Measurements from ENCODE around the gene UBL7. TPM values are rescaled to one million over a fixed set of nuclear protein-coding genes. Genes with fewer than 3 reads are reported as not detected.

The UBL7 gene
- total RNA-seq, 4 donors from 2014 or later: 47.9 to 60.0 (median 52.0) TPM

DNA sequence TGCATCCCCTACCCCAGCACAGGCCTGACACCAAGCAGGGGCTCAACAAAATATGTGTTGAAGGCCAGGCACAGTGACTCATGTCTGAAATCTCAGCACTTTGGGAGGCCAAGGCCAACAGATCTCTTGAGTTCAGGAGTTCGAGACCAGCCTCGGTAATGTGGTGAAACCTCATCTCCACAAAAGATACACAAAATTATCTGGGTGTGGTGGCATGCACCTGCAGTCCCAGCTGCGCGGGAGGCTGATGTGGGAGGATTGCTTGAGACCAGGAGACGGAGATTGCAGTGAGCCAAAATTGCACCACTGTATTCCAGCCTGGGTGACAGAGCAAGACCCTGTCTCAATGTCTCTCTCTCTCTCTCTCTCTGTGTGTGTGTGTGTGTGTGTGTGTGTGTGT lies 62.8 kb downstream of the UBL7 start:
- Histone ChIP-seq H3K36me3 (no peaks in the 10 kb centered on the region), H3K27me3 (peaks cover 23% of the 10 kb centered on the region), H3K27ac (no peak overlapping the region), H3K4me3 (no peak overlapping the region), H3K9me3 (no peaks in the 10 kb centered on the region), H3K4me1 (no peaks in the 10 kb centered on the region)
- no peak for ATAC-seq
- TF ChIP-seq POLR2AphosphoS5 (IDR thresholded peaks at IDR 0.05): no peak
- no peak for TF ChIP-seq EP300 (IDR thresholded peaks at IDR 0.05)
- WGBS, 2 donors (ENCODE audit: low coverage in 1 of 2): 100% methylated on average over 1 to 2 of the region's 5 CpGs

DNA sequence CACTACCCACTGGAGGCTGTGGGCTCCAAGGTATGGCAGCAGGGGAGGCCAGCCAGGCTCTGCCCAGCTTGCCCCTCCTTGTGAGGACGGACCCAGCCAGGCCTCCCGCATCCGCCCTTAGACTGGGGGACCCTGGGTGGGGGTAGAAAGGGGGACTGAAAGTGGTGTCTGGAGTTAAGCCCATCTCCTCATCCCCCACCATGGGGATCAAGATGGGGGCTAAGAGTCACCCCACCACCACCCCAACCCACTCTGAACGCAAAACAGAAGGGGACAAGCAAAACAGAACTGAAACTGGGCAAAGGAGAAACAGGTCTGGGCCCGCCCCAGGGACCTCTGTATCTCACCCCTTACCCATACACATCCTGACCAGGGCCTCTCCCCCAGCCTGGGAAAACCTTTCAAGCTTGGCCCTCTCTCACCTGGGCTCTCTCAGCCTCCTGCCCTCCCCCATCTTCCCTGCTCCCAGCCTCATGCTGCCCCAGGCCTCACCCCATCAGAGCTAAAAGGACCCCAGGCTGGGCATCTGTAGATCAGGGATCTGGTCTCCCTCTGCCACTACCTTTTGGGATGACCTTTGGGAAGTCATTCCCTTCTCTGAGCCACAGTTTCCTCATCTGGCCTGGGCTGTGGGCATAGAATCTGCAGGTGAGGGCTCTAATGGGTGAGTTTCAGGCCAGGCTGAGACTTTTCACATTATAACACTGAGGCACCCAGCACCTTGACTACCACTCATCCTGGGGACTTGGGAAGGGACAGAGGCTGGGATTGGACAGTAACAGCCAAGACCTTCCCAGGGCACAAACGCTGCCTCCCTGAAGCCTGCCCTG lies 63.5 kb downstream of the UBL7 start:
- no peak overlapping the region for H3K4me3 ChIP-seq
- H3K27ac ChIP-seq: no peak overlapping the region
- no peak for TF ChIP-seq POLR2AphosphoS5 (IDR thresholded peaks at IDR 0.05)
- TF ChIP-seq, protein P1, sequence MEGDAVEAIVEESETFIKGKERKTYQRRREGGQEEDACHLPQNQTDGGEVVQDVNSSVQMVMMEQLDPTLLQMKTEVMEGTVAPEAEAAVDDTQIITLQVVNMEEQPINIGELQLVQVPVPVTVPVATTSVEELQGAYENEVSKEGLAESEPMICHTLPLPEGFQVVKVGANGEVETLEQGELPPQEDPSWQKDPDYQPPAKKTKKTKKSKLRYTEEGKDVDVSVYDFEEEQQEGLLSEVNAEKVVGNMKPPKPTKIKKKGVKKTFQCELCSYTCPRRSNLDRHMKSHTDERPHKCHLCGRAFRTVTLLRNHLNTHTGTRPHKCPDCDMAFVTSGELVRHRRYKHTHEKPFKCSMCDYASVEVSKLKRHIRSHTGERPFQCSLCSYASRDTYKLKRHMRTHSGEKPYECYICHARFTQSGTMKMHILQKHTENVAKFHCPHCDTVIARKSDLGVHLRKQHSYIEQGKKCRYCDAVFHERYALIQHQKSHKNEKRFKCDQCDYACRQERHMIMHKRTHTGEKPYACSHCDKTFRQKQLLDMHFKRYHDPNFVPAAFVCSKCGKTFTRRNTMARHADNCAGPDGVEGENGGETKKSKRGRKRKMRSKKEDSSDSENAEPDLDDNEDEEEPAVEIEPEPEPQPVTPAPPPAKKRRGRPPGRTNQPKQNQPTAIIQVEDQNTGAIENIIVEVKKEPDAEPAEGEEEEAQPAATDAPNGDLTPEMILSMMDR (IDR thresholded peaks at IDR 0.05): no peak
- TF ChIP-seq POLR2A (IDR thresholded peaks at IDR 0.05): no peak
- no peak for TF ChIP-seq EP300 (IDR thresholded peaks at IDR 0.05)
- no peaks in the 10 kb centered on the region for H3K36me3 ChIP-seq
- peaks cover 16% of the 10 kb centered on the region for H3K27me3 ChIP-seq
- no peaks in the 10 kb centered on the region for H3K9me3 ChIP-seq
- WGBS, 2 donors (ENCODE audit: low coverage in 1 of 2): 86 to 100% methylated on average over 1 to 2 of the region's 6 CpGs
- ATAC-seq: no peak
- no peaks in the 10 kb centered on the region for H3K4me1 ChIP-seq

DNA sequence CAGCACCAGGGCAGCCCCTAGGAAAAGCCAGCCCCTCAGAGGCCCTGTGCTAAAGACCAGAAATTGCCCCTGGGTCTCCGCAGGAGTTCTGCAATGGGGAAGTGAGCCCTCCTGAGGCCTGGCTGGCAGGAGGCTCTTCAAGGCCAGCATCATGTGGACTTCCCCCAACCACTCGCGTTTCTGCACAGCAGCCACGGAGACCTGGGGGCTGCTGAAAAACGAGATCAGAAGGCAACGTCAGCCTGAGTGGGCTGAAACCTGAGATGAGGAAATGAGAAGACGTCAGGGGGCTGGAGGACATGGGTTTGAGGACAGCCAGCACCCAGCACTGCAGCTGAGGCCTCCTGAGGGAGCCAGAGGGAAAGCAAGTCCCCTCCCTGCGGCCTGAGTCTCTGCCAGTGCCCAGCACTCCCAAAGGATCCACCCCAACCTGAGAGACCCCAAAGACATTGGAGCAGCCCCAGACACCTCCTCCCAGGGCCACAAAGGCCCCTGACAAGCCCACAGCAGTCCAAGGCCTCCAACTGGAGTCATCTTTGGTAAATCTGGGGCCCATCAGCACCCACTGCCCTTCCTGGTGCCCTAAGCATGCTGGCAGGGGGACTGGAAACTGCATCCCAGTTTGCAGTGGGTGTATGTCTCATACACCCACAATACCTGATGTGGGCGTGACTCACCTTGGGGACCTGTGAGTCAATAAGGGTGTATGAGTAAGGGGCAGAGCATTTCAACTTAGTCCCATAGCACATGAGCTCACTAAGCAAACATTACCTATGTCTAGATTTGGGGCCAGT lies 64.3 kb downstream of the UBL7 start:
- TF ChIP-seq POLR2AphosphoS5 (IDR thresholded peaks at IDR 0.05) (no peak), EP300 (IDR thresholded peaks at IDR 0.05) (no peak), POLR2A (IDR thresholded peaks at IDR 0.05) (no peak)
- TF ChIP-seq, protein P1 (IDR thresholded peaks at IDR 0.05): no peak
- ATAC-seq: no peak
- no peaks in the 10 kb centered on the region for H3K36me3 ChIP-seq
- H3K27me3 ChIP-seq: peaks cover 8% of the 10 kb centered on the region
- no peaks in the 10 kb centered on the region for H3K9me3 ChIP-seq
- H3K4me1 ChIP-seq: no peaks in the 10 kb centered on the region
- H3K4me3 ChIP-seq: no peak overlapping the region
- H3K27ac ChIP-seq: no peak overlapping the region
- 80% methylated on average over 2 of the region's 9 CpGs; no CpG with 5 or more reads in 1 of the 2 donors for WGBS, 2 donors (ENCODE audit: low coverage in 1 of 2)

DNA sequence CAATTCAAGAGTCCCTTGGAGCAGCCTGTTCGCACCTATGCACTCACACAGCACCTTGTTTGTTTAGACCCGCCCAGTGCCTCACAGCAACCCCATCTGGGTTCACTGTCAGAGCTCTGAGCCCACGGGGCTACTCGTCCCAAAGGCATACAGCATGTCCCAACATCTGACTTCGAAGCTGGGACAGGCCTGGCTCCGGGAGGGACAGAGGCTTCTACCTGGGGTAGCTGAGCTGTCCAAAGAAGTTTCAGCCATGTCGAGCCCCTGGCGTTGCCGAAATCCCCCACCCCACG lies 64.9 kb downstream of the UBL7 start:
- ATAC-seq: no peak
- no peaks in the 10 kb centered on the region for H3K9me3 ChIP-seq
- no peaks in the 10 kb centered on the region for H3K4me1 ChIP-seq
- TF ChIP-seq EP300 (IDR thresholded peaks at IDR 0.05): no peak
- no peak for TF ChIP-seq POLR2A (IDR thresholded peaks at IDR 0.05)
- TF ChIP-seq, protein P1 (IDR thresholded peaks at IDR 0.05): no peak
- TF ChIP-seq POLR2AphosphoS5 (IDR thresholded peaks at IDR 0.05): no peak
- no peak overlapping the region for H3K4me3 ChIP-seq
- H3K27ac ChIP-seq: no peak overlapping the region
- WGBS, 2 donors (ENCODE audit: low coverage in 1 of 2): 74% methylated on average over 2 of the region's 10 CpGs; no CpG with 5 or more reads in 1 of the 2 donors
- no peaks in the 10 kb centered on the region for H3K36me3 ChIP-seq
- peaks cover 6% of the 10 kb centered on the region for H3K27me3 ChIP-seq

Small RNA genes within 50 kb of the gene (small RNA-seq; reads per million reads assigned to genes)
- gene MIR6881: 0 reads per million in 4 donors
- 0 reads per million in 4 donors for gene RF00591

Other genes with a start within 250 kb of the UBL7 start
- not detected for gene CCDC33, start 224.8 kb downstream of the UBL7 start, total RNA-seq
- gene CYP11A1, start 93.5 kb downstream of the UBL7 start, total RNA-seq: 1 to 10 TPM in 3 of 4 donors, under 1 TPM in 1; 0.67 to 3.7 (median 2.7) TPM
- 1 to 10 TPM in 3 of 4 donors, under 1 TPM in 1; 0.93 to 2.7 (median 1.8) TPM for gene SEMA7A, start 27.2 kb downstream of the UBL7 start, total RNA-seq
- 1 to 10 TPM; 2.9 to 8.4 (median 6.9) TPM for gene ARID3B, start 80.1 kb upstream of the UBL7 start, total RNA-seq
- gene CLK3, start 154.7 kb upstream of the UBL7 start, total RNA-seq: 100 to 1,000 TPM in 1 of 4 donors, 10 to 100 TPM in 3; 62.8 to 108 (median 82.5) TPM
- 10 to 100 TPM; 13.6 to 31.8 (median 17.2) TPM for gene EDC3, start 234.9 kb upstream of the UBL7 start, total RNA-seq

All from gastroesophageal sphincter (tissue), 4 donors.